C4-2B (cell line): ENCODE measurements around the gene PLXNA2.

Experiments used
- H3K27ac ChIP-seq: fragments of 450-650 bp; 2 replicates; pipeline ENCODE4 v1.5.1; 2017
- CTCF ChIP-seq: fragments of 450-650 bp; conservative IDR thresholded peaks from 2 replicates; pipeline ENCODE4 v1.5.1; 2017; ENCODE audit warnings: mild to moderate bottlenecking
- ZFX ChIP-seq: fragments of 450-650 bp; IDR thresholded peaks from 2 replicates; pipeline ENCODE4 v1.6.1; 2017

Gene PLXNA2

DNA sequence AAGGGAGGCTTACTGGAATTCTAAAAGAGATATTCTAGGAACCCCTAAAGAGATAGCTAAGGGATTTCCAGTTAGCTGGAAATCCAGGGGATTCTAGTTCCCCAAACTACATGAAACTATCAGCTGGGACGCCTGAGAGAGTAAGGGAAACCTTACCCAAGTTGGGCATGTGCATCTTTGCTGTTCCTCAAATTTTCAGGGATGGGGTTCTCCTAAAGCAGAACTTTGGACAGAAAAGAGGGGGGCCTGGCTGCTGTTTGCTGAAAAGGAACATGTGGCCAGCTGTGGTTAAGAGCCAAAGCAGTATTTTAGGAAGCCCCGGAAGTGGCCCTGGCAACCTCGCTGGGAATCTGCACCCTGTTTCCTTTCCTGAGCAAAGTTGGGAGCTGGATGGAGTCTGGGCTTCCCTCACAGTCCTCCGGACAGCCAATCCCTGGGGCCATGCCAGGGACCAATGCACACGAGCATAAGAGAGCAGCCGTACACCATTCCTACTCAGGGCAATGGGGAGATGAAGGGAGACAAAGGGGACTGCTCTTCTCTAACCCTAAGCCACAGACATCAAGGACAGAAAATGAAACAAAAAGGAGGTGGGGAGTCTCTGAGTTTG, 154.3 kb downstream of the PLXNA2 start:
- no peak overlapping the region for H3K27ac ChIP-seq
- TF ChIP-seq ZFX, result no peak
- no peak for TF ChIP-seq CTCF

GRCh38 chr1:208089149-208089548, 155.0 kb downstream of the PLXNA2 start:
- H3K27ac ChIP-seq, result no peak overlapping the region
- TF ChIP-seq CTCF (no peak), ZFX (no peak)

GRCh38 chr1:208088319-208088718, 155.9 kb downstream of the PLXNA2 start:
- H3K27ac ChIP-seq, result no peak overlapping the region
- TF ChIP-seq ZFX, result no peak
- no peak for TF ChIP-seq CTCF

GRCh38 chr1:208085655-208086515, 158.3 kb downstream of the PLXNA2 start:
- no peak overlapping the region for H3K27ac ChIP-seq
- TF ChIP-seq ZFX (no peak), CTCF (no peak)

GRCh38 chr1:208084764-208085163, 159.4 kb downstream of the PLXNA2 start:
- TF ChIP-seq ZFX, result no peak
- TF ChIP-seq CTCF, result no peak
- H3K27ac ChIP-seq, result no peak overlapping the region

GRCh38 chr1:208084220-208084619, 160.0 kb downstream of the PLXNA2 start:
- TF ChIP-seq ZFX (no peak), CTCF (no peak)
- H3K27ac ChIP-seq, result no peak overlapping the region

DNA sequence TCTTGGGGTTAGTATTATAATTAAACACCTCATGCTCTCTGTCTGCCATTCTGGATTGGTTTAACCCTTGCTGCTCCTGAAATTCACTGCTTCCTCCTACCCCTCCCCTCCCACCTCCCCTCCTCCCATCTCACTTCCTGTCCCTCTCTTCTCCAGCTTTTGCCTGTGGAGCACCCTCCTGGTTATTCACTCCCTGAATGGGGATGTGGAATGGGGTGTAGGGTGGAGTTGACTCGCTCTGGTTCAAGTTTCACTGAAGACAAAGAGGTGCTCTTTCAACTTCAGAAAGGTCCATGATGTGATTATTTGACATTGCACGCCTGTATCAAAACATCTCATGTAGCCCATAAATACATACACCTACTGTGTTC, 160.5 kb downstream of the PLXNA2 start:
- TF ChIP-seq ZFX, result no peak
- no peak for TF ChIP-seq CTCF
- no peak overlapping the region for H3K27ac ChIP-seq
